CD4-positive, CD25-positive, alpha-beta regulatory T cell (primary cell): ENCODE measurements around the gene PRR15. TPM values are rescaled to one million over a fixed set of nuclear protein-coding genes. Genes with fewer than 3 reads are reported as not detected.

Experiments
- ATAC-seq, 2 donors: fragments of 150-1000 bp; cut with Tn5 transposase; one replicate each; pipeline ENCODE4 v1.10.0; 2021; ENCODE audit warnings: low read depth in 2 of 2, moderate number of reproducible peaks in 2 of 2, moderate library complexity in 1 of 2
- DNase-seq, 3 donors: peaks; one replicate each; pipeline versions ENCODE4 v3.0.0 to v3.0.0-alpha.2; 2012 to 2022; ENCODE audit warnings: mixed read lengths in 1 of 3
- H3K27ac ChIP-seq: one replicate; pipeline ENCODE4 v1.7.0; 2013; ENCODE audit warnings: mild to moderate bottlenecking, low read length; ENCODE audit not compliant: insufficient read depth, poor library complexity, severe bottlenecking
- H3K27me3 ChIP-seq: one replicate; pipeline ENCODE4 v1.7.0; 2013; ENCODE audit warnings: low read length; ENCODE audit not compliant: control insufficient read depth, insufficient read depth
- H3K36me3 ChIP-seq: one replicate; pipeline ENCODE4 v1.7.0; 2013; ENCODE audit warnings: mild to moderate bottlenecking, low read length, moderate library complexity; ENCODE audit not compliant: control insufficient read depth, insufficient read depth
- H3K4me1 ChIP-seq: 2 replicates; pipeline ENCODE4 v1.7.0; 2013; ENCODE audit warnings: mild to moderate bottlenecking, low read length; ENCODE audit not compliant: insufficient read depth, control insufficient read depth, poor library complexity, severe bottlenecking
- H3K4me3 ChIP-seq: one replicate; pipeline ENCODE4 v1.7.0; 2013; ENCODE audit warnings: low read depth, mild to moderate bottlenecking, low read length, moderate library complexity
- H3K9me3 ChIP-seq, 2 experiments: 1 replicate in 1 of 2; 2 replicates in 1 of 2; pipeline ENCODE4 v1.7.0; 2013; ENCODE audit warnings: low read length in 2 of 2, mild to moderate bottlenecking in 1 of 2, moderate library complexity in 1 of 2; ENCODE audit not compliant: control insufficient read depth in 2 of 2
- H3K27ac Mint-ChIP-seq, 3 donors: one replicate each; pipeline ENCODE4 v1.8.0; 2020 to 2022; ENCODE audit warnings: mild to moderate bottlenecking in 3 of 3, mixed read lengths in 3 of 3, moderate library complexity in 2 of 3
- H3K27me3 Mint-ChIP-seq: one replicate; pipeline ENCODE4 v1.8.0; 2022; ENCODE audit warnings: mild to moderate bottlenecking, mixed read lengths
- H3K36me3 Mint-ChIP-seq: one replicate; pipeline ENCODE4 v1.8.0; 2020; ENCODE audit warnings: mixed read lengths
- H3K4me1 Mint-ChIP-seq, 4 donors: one replicate each; pipeline ENCODE4 v1.8.0; 2020 to 2022; ENCODE audit warnings: mixed read lengths in 4 of 4, mild to moderate bottlenecking in 1 of 4
- H3K4me3 Mint-ChIP-seq, 4 donors: one replicate each; pipeline ENCODE4 v1.8.0; 2020 to 2022; ENCODE audit warnings: mild to moderate bottlenecking in 4 of 4, mixed read lengths in 4 of 4, moderate library complexity in 3 of 4
- H3K9me3 Mint-ChIP-seq, 7 donors: one replicate each; pipeline ENCODE4 v1.8.0; 2020 to 2022; ENCODE audit warnings: mixed read lengths in 7 of 7, mild to moderate bottlenecking in 3 of 7, moderate library complexity in 2 of 7
- polyA plus RNA-seq, 4 donors: library from polyadenylated mRNA; unstranded; fragments of 300-500 nt; fragmentation: Illumina TruSeq; gene quantifications; one replicate each; pipeline ENCODE4 v1.2.3, GENCODE V29; 2021
- total RNA-seq: library from RNA; stranded (reverse); gene quantifications from one replicate; pipeline ENCODE4 v1.2.3, GENCODE V29; 2022

The PRR15 gene
- total and polyA plus RNA-seq, 5 donors from 2014 or later: not detected

DNA sequence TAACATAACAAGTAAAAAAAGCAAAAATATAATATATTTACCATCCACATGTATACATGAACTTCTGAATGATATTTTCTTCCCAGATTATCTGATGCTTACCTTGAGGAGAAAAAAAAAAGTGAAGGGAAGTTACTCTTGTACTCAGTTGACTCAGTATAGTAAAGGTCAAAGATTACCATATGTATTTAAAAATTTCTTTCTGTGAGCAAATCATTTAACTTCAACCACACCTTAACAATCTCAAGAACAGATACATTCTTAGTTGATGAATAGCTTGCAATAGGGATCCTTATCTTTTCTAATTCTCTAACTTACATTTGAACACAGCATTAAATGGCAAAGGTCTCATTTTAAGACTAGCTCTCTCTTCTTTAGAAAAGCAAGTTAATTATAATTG lies 29.8 kb downstream of the PRR15 start:
- Mint-ChIP-seq H3K27ac (no peak overlapping the region), H3K27me3 (peaks cover 4% of the 10 kb centered on the region)
- H3K27me3 ChIP-seq: peaks cover 2% of the 10 kb centered on the region

DNA sequence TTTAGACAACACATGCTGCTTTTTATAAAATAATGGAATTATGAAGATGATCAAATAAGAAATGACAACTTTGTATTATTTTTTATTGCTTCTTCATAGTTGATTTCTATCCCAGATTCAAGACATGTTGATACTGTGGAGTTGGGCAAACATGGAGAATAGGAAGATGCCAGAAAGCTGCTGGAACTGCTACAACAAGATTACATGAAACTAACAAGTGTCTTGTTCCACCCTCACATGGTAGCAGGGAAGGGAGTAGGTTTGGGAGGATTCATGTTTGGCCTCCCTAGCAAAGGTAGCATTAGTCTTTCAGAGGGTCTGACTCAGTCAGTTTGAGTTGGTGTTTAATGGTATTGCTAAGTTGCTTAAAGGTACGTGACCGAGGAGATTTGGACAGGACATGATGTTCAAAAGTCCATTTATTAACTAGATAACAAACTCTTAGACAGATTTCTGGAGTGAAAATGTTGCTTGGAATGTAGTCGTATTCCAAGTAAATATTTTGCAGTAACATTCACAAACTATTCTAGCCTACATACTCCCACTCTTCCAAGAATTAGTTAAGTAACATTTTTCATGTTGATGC lies 33.1 kb downstream of the PRR15 start:
- Histone ChIP-seq H3K4me1 (no peaks in the 10 kb centered on the region), H3K9me3 (no peaks in the 10 kb centered on the region), H3K27ac (no peak overlapping the region), H3K4me3 (no peak overlapping the region), H3K36me3 (no peaks in the 10 kb centered on the region), H3K27me3 (peaks cover 2% of the 10 kb centered on the region)
- H3K36me3 Mint-ChIP-seq: no peaks in the 10 kb centered on the region
- H3K27me3 Mint-ChIP-seq: no peaks in the 10 kb centered on the region
- no peak overlapping the region for H3K27ac Mint-ChIP-seq
- no peak for DNase-seq
- ATAC-seq: no peak
- peaks cover 0 to 1% (median 0%) of the 10 kb centered on the region in 7 donors for H3K9me3 Mint-ChIP-seq
- no peak overlapping the region for H3K4me3 Mint-ChIP-seq
- H3K4me1 Mint-ChIP-seq: no peaks in the 10 kb centered on the region

More for the DNA sequence above, 29.8 kb downstream of the PRR15 start:
- H3K36me3 ChIP-seq: no peaks in the 10 kb centered on the region
- H3K9me3 Mint-ChIP-seq: peaks cover 0 to 4% (median 0%) of the 10 kb centered on the region in 7 donors
- H3K4me1 Mint-ChIP-seq: peaks cover 0 to 6% (median 0%) of the 10 kb centered on the region in 4 donors
- H3K36me3 Mint-ChIP-seq: no peaks in the 10 kb centered on the region
- ATAC-seq (no peak), DNase-seq (no peak)
- H3K4me3 ChIP-seq: no peak overlapping the region
- no peak overlapping the region for H3K27ac ChIP-seq
- H3K4me1 ChIP-seq: no peaks in the 10 kb centered on the region
- H3K9me3 ChIP-seq: no peaks in the 10 kb centered on the region
- no peak overlapping the region for H3K4me3 Mint-ChIP-seq

DNA sequence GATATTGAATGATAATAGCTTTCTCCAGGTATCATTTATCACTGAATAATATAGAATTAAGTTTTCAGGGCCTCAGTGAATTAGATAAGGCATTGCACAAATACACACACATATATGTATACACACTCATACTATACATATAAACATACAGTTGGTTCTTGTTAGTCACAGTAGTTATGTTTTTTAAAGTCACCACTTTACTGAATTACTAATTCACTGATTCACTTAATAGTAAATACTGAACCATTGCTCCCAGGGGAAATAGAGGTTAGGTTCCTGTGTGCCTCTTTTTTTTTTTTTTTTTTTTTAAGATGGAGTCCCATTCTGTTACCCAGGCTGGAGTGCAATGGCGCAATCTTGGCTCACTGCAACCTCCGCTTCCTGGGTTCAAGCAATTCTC lies 33.6 kb downstream of the PRR15 start:
- ATAC-seq: no peak
- H3K27me3 Mint-ChIP-seq: no peaks in the 10 kb centered on the region

DNA sequence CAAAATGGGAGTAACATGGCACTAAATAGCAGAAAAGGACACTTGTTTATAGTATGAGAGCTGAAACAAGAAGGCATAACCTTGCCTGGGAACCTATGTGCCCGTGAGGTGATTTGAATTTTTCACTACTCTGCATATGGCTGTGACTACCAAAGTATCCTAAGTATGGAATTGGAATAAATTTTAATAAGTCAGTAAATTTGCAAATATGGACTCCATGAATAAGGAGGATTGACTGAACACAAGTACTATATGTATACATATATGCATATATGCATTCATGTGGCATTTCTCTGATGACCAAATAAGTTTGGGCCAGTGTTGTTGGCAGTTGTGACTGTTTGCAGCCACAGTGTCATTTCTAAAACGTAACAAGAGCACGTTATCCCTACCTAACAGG lies 34.5 kb downstream of the PRR15 start:
- ATAC-seq (no peak), DNase-seq (no peak)
- Histone ChIP-seq H3K9me3 (no peaks in the 10 kb centered on the region), H3K4me3 (no peak overlapping the region), H3K27me3 (peaks cover under 1% of the 10 kb centered on the region), H3K4me1 (no peaks in the 10 kb centered on the region), H3K36me3 (no peaks in the 10 kb centered on the region), H3K27ac (no peak overlapping the region)
- peaks cover 5% of the 10 kb centered on the region for H3K27me3 Mint-ChIP-seq
- peaks cover 0 to 3% (median 0%) of the 10 kb centered on the region in 7 donors for H3K9me3 Mint-ChIP-seq
- no peak overlapping the region for H3K27ac Mint-ChIP-seq
- no peaks in the 10 kb centered on the region for H3K4me1 Mint-ChIP-seq
- H3K36me3 Mint-ChIP-seq: no peaks in the 10 kb centered on the region
- H3K4me3 Mint-ChIP-seq: no peak overlapping the region

More for the DNA sequence above, 33.6 kb downstream of the PRR15 start:
- Mint-ChIP-seq H3K4me1 (no peaks in the 10 kb centered on the region), H3K36me3 (no peaks in the 10 kb centered on the region), H3K27ac (no peak overlapping the region), H3K9me3 (peaks cover 0 to 1% (median 0%) of the 10 kb centered on the region in 7 donors), H3K4me3 (no peak overlapping the region)
- no peaks in the 10 kb centered on the region for H3K9me3 ChIP-seq
- DNase-seq: no peak
- no peak overlapping the region for H3K4me3 ChIP-seq
- H3K36me3 ChIP-seq: no peaks in the 10 kb centered on the region
- H3K27me3 ChIP-seq: peaks cover 2% of the 10 kb centered on the region
- H3K27ac ChIP-seq: no peak overlapping the region
- H3K4me1 ChIP-seq: no peaks in the 10 kb centered on the region

DNA sequence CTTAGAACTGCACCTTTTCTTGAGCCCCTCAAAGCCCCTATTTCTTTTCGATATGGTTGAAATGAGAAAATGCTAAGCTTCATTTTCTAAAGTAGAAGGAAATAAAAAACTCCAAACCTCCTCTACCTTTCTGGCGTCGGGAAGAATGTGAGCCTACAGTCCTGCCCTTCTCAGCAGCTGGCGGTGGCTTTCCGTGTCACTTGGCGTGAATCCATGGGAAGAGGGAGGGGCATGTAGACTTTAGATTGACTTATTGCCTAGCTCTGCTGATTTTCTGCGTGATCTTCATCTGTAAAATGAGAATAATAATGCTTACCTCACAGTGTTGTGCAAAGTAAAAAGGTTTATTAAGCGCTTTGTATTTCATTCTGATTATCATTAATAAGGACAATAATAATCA lies 35.0 kb downstream of the PRR15 start:
- no peaks in the 10 kb centered on the region for H3K4me1 Mint-ChIP-seq
- ATAC-seq: no peak
- H3K27me3 ChIP-seq: no peaks in the 10 kb centered on the region
- no peak overlapping the region for H3K27ac ChIP-seq
- H3K9me3 Mint-ChIP-seq: peaks cover 0 to 4% (median 0%) of the 10 kb centered on the region in 7 donors
- no peaks in the 10 kb centered on the region for H3K9me3 ChIP-seq
- H3K27ac Mint-ChIP-seq: no peak overlapping the region
- no peak overlapping the region for H3K4me3 ChIP-seq
- H3K36me3 Mint-ChIP-seq: no peaks in the 10 kb centered on the region
- no peak overlapping the region for H3K4me3 Mint-ChIP-seq
- peaks cover 5% of the 10 kb centered on the region for H3K27me3 Mint-ChIP-seq
- no peaks in the 10 kb centered on the region for H3K36me3 ChIP-seq
- H3K4me1 ChIP-seq: no peaks in the 10 kb centered on the region
- no peak for DNase-seq

DNA sequence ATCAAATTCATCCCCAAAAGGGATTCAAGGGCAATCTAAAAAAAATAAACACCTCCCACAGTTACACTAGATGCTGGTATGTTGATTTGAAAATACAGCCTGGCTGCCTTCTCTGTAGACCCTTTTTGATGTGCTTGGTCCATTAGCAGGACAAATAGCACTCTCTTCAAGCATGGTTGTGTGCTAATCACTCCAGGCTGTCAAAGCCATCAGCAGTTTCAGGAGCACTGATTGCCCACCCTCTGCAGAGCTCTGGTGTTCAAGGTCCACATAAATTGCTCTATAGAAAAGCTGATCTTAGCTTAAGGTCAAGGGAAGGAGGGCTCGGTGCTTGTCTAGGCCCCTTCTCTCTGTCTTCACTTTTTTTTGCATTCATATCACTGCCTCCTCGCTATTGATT lies 35.4 kb downstream of the PRR15 start:
- H3K9me3 ChIP-seq: no peaks in the 10 kb centered on the region
- DNase-seq: no peak
- H3K4me3 Mint-ChIP-seq: no peak overlapping the region
- no peak overlapping the region for H3K27ac ChIP-seq
- H3K9me3 Mint-ChIP-seq: peaks cover 0 to 4% (median 0%) of the 10 kb centered on the region in 7 donors
- no peaks in the 10 kb centered on the region for H3K4me1 ChIP-seq
- peaks cover 5% of the 10 kb centered on the region for H3K27me3 Mint-ChIP-seq
- H3K36me3 Mint-ChIP-seq: no peaks in the 10 kb centered on the region
- H3K4me3 ChIP-seq: no peak overlapping the region
- no peaks in the 10 kb centered on the region for H3K4me1 Mint-ChIP-seq
- no peak overlapping the region for H3K27ac Mint-ChIP-seq
- no peaks in the 10 kb centered on the region for H3K27me3 ChIP-seq
- no peaks in the 10 kb centered on the region for H3K36me3 ChIP-seq
- ATAC-seq: no peak

DNA sequence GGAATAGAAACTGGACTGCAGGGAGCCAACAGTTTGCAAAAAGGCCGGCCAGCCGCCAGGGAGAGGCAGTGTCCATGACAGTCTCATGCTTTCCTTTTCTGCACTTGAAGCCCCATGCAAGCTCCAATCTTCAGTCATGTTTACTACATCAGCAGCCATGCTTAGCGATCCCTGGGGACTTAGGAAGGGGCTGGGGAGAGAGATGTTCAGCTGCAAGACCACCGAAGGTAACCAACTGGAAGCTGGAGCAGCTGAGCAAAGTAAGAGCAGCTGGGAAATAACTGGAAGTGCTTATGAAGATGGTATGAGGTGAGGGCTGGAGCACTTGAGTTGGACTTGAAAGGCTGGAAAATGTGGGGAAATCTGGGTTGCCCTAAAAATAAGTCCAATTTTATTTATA lies 37.0 kb downstream of the PRR15 start:
- Mint-ChIP-seq H3K4me1 (no peaks in the 10 kb centered on the region), H3K36me3 (no peaks in the 10 kb centered on the region), H3K27ac (no peak overlapping the region), H3K4me3 (no peak overlapping the region), H3K27me3 (peaks cover 5% of the 10 kb centered on the region), H3K9me3 (peaks cover 0 to 5% (median 2%) of the 10 kb centered on the region in 7 donors)
- no peak for ATAC-seq
- H3K4me3 ChIP-seq: no peak overlapping the region
- no peaks in the 10 kb centered on the region for H3K4me1 ChIP-seq
- no peak overlapping the region for H3K27ac ChIP-seq
- no peak for DNase-seq
- H3K36me3 ChIP-seq: no peaks in the 10 kb centered on the region
- no peaks in the 10 kb centered on the region for H3K27me3 ChIP-seq
- peaks cover 0 to 2% of the 10 kb centered on the region in 2 experiments for H3K9me3 ChIP-seq

DNA sequence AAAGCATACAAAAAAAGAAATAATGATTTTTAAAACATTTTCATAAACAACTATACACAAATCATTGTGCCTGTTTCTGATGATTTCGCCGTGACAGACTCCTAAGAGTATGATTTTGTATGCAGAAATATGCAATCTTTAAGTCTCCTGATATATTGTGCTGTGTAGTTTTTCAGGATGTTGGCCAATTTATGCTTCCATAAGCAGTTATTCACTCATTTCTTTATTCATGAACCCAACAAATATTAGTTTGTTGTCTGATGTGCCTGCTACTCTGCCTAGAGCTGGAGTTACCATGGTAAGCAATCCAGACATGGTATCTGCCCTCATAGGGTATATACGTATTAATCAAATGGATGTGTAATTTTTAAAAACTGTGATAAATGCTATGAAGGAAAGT lies 40.4 kb downstream of the PRR15 start:
- Mint-ChIP-seq H3K4me1 (no peaks in the 10 kb centered on the region), H3K4me3 (no peak overlapping the region), H3K36me3 (no peaks in the 10 kb centered on the region), H3K9me3 (peaks cover 0 to 5% (median 2%) of the 10 kb centered on the region in 7 donors), H3K27ac (no peak overlapping the region), H3K27me3 (peaks cover 5% of the 10 kb centered on the region)
- Histone ChIP-seq H3K36me3 (no peaks in the 10 kb centered on the region), H3K27ac (no peak overlapping the region), H3K4me3 (no peak overlapping the region), H3K9me3 (peaks cover 0 to 2% of the 10 kb centered on the region in 2 experiments), H3K4me1 (no peaks in the 10 kb centered on the region), H3K27me3 (no peaks in the 10 kb centered on the region)
- ATAC-seq (no peak), DNase-seq (no peak)
